Renal cortical epithelial cell (primary cell): ENCODE results near the gene PTPRCAP. TPM values are rescaled to one million over a fixed set of nuclear protein-coding genes. Genes with fewer than 3 reads are reported as not detected.
A peak's percentile ranks its signal among the peaks of the same experiment; 100 is the strongest.
"Not testable (repeated sequence)": the region's sequence is repeated elsewhere in the genome, so short reads cannot be mapped to it uniquely, and the experiment has no call there.

Source experiments
- DNase-seq: peaks from one replicate; pipeline ENCODE4 v3.0.0-alpha.2; 2011; ENCODE audit warnings: low read depth
- total RNA-seq: library from RNA; depleted of rRNA; stranded (reverse); fragments of >200 nt; gene quantifications from 2 replicates; pipeline ENCODE4 v1.2.3, GENCODE V29; 2014

PTPRCAP gene
- total RNA-seq, 1 donor from 2014 or later = 0.85 TPM

- not testable (repeated sequence) for DNase-seq
These were observed 28.0 kb upstream of the PTPRCAP start for GRCh38 chr11:67465530-67465929.

GRCh38 chr11:67465189-67465510 lies 27.7 kb upstream of the PTPRCAP start:
- DNase-seq = peak; percentile 11

DNA sequence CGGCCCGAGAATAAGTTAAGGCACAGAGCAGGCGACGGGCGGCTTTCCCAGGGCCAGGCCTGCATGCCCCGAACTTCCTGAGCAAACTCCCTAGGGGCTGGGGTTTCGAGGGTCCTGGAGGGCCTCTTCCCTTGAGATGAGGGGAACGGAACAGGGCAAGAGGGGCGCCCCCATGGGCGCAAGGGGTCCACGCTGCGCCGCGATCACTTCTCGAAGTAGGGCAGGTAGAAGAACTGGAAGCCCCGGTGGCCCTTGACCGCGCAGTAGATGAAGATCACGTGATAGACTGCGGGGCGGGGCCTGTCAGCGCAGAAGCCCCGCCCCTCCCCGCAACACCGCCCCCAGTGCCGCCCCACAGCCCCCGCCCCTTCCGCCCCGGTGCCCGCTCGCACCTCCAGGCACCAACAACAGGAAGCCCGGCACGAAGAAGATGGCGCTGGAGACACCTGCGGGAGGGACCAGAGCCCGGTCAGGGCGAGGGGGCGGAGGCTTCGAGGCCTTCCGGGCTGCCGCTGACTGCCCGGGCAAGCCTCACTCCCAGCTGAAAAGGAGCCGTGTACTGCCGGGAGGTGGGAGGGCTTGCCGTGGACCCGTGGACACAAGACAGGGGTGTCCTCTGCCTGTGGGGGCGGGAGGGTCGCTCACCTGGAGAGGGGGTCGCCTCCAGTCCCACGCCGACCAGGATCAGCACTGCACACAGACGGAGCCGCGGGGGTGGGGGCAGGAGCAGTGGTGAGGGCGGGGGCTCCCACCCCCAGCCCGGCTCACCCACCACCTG lies 27.1 kb upstream of the PTPRCAP start:
- DNase-seq = peak; percentile 66

- DNase-seq = peak; percentile 63
These were observed 26.4 kb upstream of the PTPRCAP start for GRCh38 chr11:67463680-67464410.

DNA sequence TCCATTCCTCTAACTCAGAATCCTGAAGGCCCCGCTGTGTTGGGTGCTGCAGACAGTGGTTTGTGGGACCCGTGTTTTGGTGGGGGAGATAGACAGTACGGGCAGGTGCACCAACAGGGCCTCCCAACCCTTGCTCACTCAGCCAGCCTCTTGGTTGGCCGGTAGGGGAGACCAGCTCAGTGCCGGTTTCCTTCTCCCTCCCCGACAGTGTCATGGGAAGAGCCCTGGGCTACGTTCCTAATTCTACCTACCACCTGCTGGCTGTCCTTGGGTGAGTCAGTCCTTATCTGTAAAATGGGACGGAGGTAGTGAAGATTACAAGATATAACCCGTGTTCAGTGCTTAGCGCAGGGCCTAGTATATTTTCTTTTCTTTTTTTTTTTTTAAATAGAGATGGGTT lies 25.7 kb upstream of the PTPRCAP start:
- no peak for DNase-seq

DNA sequence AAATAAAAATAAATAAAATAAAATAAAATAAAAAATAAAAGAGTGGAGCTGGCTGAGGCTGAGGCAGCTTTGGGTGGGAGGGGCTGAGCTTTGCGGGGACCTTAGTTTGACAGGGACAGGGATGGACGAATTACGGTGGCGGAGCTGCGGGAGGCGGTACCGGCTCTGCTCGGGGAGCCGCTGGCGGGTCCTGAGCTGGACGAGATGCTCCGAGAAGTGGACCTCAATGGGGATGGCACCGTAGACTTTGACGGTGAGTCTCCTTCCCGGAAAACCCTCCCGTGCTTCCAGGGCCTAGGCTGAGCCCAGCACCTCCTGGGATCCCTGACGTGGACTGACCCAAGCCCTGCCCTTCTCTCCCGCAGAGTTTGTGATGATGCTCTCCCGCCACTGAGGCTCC lies 20.8 kb upstream of the PTPRCAP start:
- no peak for DNase-seq

DNA sequence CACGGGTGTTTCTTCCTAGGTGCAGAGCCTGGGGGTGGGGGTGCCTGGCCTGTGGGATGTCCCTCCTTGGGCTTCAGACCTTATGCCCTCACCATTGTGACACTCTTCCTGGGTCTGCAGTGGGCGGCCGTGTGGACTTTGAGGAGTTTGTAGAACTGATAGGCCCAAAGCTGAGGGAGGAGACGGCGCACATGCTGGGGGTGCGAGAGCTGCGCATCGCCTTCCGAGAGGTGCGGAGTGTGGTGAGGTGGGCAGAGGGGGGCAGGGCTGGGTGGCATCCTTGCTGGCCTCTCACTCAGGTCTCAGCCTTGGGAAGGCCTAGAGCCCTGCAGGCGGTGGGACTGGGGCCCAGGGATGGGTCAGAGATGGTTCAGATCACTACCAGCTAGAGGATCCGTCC lies 20.0 kb upstream of the PTPRCAP start:
- DNase-seq = no peak

DNA sequence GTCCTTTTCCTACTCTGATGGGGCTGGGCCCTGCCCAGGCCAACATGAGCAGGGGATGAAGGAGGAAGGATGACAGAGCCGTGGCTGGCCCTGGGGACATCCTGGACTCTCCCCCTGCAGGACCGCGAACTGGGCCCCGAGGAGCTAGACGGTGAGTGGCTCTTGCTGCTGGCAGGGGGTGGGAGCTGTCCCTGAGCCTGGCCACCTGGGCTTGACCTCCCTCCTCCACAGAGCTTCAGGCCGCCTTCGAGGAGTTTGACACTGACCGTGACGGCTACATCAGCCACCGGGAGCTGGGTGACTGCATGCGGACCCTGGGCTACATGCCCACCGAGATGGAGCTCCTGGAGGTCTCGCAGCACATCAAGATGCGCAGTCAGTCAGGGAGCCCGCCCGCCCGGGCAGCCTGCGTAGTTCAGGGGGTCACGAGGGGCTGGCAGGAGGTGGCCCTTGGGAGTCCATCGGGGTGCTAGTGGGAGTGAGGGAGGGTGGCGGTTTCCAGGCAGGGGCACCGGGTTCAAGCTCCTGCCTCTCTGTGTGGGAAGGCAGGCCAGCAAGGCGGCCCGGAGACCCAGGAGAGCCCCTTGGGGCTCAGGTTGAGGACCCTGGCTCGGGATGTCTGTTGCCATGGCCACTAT lies 18.7 kb upstream of the PTPRCAP start:
- no peak for DNase-seq

GRCh38 chr11:67455054-67455453 lies 17.6 kb upstream of the PTPRCAP start, which contains the start of gene CABP4:
Gene CABP4 (plus strand): TSS chr11:67455354. CDS start chr11:67455424, 70 bp downstream.
- no peak for DNase-seq

DNA sequence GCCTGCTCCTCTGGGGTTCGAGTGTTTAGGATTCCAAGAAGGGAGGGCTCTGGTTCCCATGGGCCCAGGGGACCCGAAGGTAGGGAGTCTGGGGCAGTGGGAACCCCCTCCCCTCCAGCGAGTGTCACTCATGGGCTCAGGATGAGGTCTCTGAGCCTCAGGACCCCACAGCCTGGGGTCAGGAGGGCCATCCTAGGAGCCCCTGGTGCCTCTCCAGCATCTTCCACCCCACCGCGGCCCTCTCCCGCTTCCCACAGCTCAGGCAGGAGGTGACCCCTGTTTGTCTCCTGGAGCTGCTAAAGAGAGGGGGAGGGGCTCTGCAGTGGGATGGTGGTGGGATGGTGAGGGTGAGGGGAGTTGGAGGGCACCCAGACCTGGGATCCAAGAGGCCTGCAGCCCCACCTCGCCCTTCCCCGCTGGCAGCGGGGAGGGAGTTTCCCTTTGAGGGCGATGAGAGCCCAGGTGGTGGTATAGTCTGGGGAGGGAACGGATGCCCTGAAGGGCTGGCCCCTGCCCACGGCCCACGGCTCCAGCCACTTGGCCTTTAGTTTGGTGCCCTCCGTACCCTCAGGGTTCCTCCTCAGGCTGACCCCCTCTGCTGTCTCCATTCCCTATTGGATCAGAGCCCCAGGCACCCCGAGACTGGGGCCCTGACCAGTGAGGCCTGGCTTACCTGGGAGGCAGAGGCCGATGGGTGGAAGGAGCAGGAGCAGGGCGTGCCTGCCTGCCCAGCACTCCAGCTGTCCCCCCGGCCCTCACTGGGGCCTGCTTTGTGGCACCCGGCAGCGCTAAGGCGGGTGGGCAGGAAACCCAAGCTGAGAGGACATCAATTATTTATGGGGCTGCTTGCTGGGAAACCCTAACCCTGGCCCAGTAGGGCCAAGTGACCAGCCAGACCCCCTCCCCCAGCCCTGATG lies 16.6 kb upstream of the PTPRCAP start:
- no peak for DNase-seq

GRCh38 chr11:67452141-67452952 lies 14.9 kb upstream of the PTPRCAP start, which contains the start of gene GPR152:
Gene GPR152 (minus strand): TSS chr11:67452729. CDS start chr11:67452724, 5 bp downstream.
- DNase-seq = no peak

DNA sequence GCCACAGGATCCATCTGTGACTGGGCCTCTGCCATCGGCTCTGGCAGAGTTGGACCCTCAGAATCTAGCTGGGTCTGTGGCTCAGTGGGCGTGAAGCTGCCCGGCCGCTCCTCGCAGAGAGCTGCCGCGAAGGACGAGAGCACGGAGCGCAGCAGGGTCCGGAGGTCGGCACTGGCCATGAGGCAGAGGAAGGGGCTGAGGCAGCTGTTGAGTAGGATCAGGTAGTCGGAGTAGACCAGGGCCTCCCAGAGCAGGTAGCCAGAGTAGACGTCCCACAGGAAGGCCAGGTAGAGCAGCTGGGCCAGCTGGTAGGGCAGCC lies 14.1 kb upstream of the PTPRCAP start:
- no peak for DNase-seq

DNA sequence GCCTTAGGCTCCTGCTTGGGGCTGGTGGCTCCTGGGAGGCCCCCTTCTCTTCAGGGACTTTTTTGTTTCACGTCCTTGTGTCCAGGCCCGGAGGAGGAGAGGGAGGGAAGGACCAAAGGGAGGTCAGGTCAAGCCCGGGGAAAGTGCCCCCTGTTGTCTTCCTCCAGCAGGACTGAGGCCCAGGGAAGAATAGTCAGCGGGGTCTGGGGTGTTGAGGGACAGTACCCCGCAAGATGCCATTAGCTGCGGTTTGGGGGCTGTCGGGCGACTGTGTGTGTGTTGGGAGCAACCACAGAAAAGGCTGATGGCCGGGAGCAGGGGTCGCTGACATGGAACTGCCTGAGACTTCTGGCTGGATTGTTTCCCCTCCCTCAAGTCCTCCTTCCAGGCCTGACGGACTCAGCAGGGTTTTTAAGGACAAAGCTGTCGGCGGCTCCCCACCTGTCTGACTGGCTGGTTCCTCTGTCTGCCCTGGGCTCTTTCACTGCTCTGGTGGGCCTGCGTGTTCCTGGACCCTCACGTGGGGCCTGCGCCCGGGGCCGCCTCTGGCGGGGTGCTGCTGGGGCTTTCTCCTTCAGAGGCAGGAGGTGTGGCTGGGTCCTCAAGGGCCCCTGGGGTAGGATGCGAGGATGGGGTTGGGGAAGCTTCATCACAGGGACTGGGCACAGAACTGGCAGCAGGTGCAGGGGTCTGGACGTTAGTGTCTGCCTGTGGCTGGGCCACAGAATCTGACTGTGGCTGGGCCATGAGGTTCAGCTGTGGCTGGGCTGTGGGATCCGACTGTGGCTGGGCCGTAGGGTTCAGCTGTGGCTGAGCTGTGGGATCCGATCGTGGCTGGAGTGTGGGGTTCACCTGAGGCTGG lies 13.5 kb upstream of the PTPRCAP start:
- no peak for DNase-seq

- no peak for DNase-seq
These were observed 11.8 kb upstream of the PTPRCAP start for GRCh38 chr11:67449116-67449844.

DNA sequence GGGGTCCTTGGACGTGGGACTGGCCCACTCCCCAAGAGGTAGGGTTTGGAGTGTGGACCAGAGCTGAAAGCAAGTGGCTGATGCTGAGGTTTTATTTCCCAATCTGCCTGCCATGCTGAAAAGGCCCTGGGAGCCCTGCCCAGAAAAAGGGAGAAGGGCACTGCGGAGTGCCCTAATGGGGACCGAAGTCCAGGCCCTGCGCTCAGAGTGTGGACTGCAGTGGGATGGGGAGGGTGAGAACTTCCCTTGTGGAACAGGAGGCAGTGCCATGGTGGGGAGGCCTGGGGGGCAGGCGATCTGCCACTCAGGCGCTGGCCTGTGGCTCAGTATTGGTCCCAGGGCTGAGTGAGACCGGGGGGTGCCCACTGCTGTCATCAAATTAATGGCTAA lies 10.7 kb upstream of the PTPRCAP start:
- no peak for DNase-seq

DNA sequence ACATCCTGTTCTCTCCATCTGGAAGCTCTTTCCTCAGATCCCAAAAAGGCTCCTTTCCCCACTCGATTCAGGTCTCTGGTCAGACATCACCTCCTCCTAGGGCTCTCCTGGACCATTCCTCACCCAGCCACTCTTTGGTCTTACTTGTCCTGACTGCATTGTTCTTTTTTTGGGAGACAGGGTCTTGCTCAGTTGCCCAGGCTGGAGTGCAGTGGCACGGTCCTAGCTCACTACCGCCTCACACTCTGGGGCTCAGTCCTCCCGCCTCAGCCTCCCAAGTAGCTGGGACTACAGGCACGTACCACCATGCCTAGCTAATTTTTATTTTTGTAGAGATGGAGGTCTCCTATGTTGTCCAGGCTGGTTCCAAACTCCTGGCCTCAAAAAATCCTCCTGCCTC lies 8.0 kb upstream of the PTPRCAP start:
- no peak for DNase-seq

GRCh38 chr11:67442504-67443404 lies 5.3 kb upstream of the PTPRCAP start:
- no peak for DNase-seq

- no peak for DNase-seq
These were observed 4.4 kb upstream of the PTPRCAP start for GRCh38 chr11:67441731-67442351.
